Measurements from ENCODE around the gene MCL1. TPM values are rescaled to one million over a fixed set of nuclear protein-coding genes. Genes with fewer than 3 reads are reported as not detected.

Gene MCL1
- total and polyA plus RNA-seq, 10 of the 15 experiments (the other 5 are each of a cell fraction or from before 2014, with no cell fraction given) = 18.1 to 148 (median 86.4) TPM

GRCh38 chr1:150613061-150613920 lies 33.9 kb upstream of the MCL1 start (continued):
- TF ChIP-seq E2F8 (IDR thresholded peaks at IDR 0.05; ENCODE audit: low read depth, partially characterized antibody) (peak; percentile 60), POU2F2 (IDR thresholded peaks at IDR 0.05; ENCODE audit: borderline replicate concordance, low read depth, low read length) (peak; percentile 75; the same call in 2 of the 3 replicates), CHD2 (IDR thresholded peaks at IDR 0.05; ENCODE audit: borderline replicate concordance, low read depth, low read length) (peak; percentile 37; the same call in 1 of the 2 replicates), CREM (IDR thresholded peaks at IDR 0.05; ENCODE audit: low read depth) (peak; percentile 96), YY1 (IDR thresholded peaks at IDR 0.05; ENCODE audit: low read depth, low read length) (no peak), SKIL (IDR thresholded peaks at IDR 0.05; ENCODE audit: low read depth, poor library complexity, severe bottlenecking) (peak; percentile 86), BRCA1 (IDR thresholded peaks at IDR 0.05; ENCODE audit: low read depth, low read length) (no peak), MAX (IDR thresholded peaks at IDR 0.05; ENCODE audit: low read depth, low read length) (no peak), IRF4 (IDR thresholded peaks at IDR 0.05; ENCODE audit: low read depth, low read length) (peak; percentile 92), JUNB (IDR thresholded peaks at IDR 0.05) (peak; percentile 98), RELA (IDR thresholded peaks at IDR 0.05; ENCODE audit: borderline replicate concordance, partially characterized antibody) (no peak), SREBF2 (IDR thresholded peaks at IDR 0.05; ENCODE audit: low read length) (no peak), TCF3 (IDR thresholded peaks at IDR 0.05; ENCODE audit: borderline replicate concordance, insufficient read depth, low read depth, low read length) (peak; percentile 94), CREB1 (IDR thresholded peaks at IDR 0.05; ENCODE audit: low read depth) (peak; percentile 94), RELB (IDR thresholded peaks at IDR 0.05; ENCODE audit: low read depth) (peak; percentile 75), GABPA (IDR thresholded peaks at IDR 0.05; ENCODE audit: low read depth) (peak; percentile 79), ZNF687 (IDR thresholded peaks at IDR 0.05) (peak; percentile 68; the same call in 1 of the 2 replicates), MEF2B (IDR thresholded peaks at IDR 0.05; ENCODE audit: partially characterized antibody, poor library complexity, severe bottlenecking) (peak; percentile 35)
